Activated CD4-positive, alpha-beta T cell treated with anti-CD3 and anti-CD28 coated beads, Interleukin-2, amount 10 ng/mL, durations not matched to agents 7 days and 5 days (primary cell): ENCODE measurements around the gene NIPAL3. TPM values are rescaled to one million over a fixed set of nuclear protein-coding genes. Genes with fewer than 3 reads are reported as not detected.
A peak's percentile ranks its signal among the peaks of the same experiment; 100 is the strongest.

Experiments used
- CTCF ChIA-PET: fragments of 350-600 bp; sonication (Branson Sonifier 250); formaldehyde crosslinking; loops from one replicate; lab custom pipeline; 2021; ENCODE audit warnings: antibody characterized with exemption; lab: Charles Lee
- POLR2A ChIA-PET: fragments of 350-600 bp; sonication (Branson Sonifier 250); formaldehyde crosslinking; loops from one replicate; lab custom pipeline; 2021; ENCODE audit warnings: antibody characterized with exemption; lab: Charles Lee
- DNase-seq: peaks from one replicate; pipeline ENCODE4 v3.0.0-alpha.2; 2020
- H3K27ac Mint-ChIP-seq: one replicate; pipeline ENCODE4 v1.8.0; 2021; ENCODE audit warnings: mild to moderate bottlenecking, moderate library complexity, mixed read lengths
- H3K27me3 Mint-ChIP-seq: one replicate; pipeline ENCODE4 v1.8.0; 2021; ENCODE audit warnings: mixed read lengths
- H3K36me3 Mint-ChIP-seq: one replicate; pipeline ENCODE4 v1.8.0; 2021; ENCODE audit warnings: low read depth, mixed read lengths
- H3K4me1 Mint-ChIP-seq: one replicate; pipeline ENCODE4 v1.8.0; 2021; ENCODE audit warnings: mixed read lengths
- H3K4me3 Mint-ChIP-seq: one replicate; pipeline ENCODE4 v1.8.0; 2021; ENCODE audit warnings: mild to moderate bottlenecking, moderate library complexity, mixed read lengths
- H3K9me3 Mint-ChIP-seq: one replicate; pipeline ENCODE4 v1.8.0; 2021; ENCODE audit warnings: mixed read lengths
- total RNA-seq, 2 experiments: library from RNA; stranded (reverse); gene quantifications; one replicate each; pipeline ENCODE4 v1.2.3, GENCODE V29; 2021

Gene NIPAL3
- total RNA-seq = 10 to 100 TPM; 72.8 to 78.1 TPM

- Mint-ChIP-seq H3K9me3 (no peaks in the 10 kb centered on the region), H3K27me3 (no peaks in the 10 kb centered on the region), H3K36me3 (peaks cover 28% of the 10 kb centered on the region), H3K27ac (peak within 1 kb of the TSS; percentile 90), H3K4me1 (peaks cover 60% of the 10 kb centered on the region), H3K4me3 (peak within 1 kb of the TSS; percentile 99)
- DNase-seq = peak; percentile 99
- ChIA-PET POLR2A (no interaction called here), CTCF (interaction anchor here (0.5 to 5.1 kb wide), 53 partner anchors 10 to 1362 kb away, joined by 3 to 30 read pairs (median 4); partner anchors contain the start of genes RCAN3 and SRRM1)
Measured at GRCh38 chr1:24415334-24415909, at the start of gene NIPAL3. Gene NIPAL3 (plus strand): TSS chr1:24415802. CDS start chr1:24419548, 3,746 bp downstream.

GRCh38 chr1:24366707-24367106 is 48.9 kb upstream of the NIPAL3 start:
- POLR2A ChIA-PET = no interaction called here
- no peaks in the 10 kb centered on the region for H3K27me3 Mint-ChIP-seq

DNA sequence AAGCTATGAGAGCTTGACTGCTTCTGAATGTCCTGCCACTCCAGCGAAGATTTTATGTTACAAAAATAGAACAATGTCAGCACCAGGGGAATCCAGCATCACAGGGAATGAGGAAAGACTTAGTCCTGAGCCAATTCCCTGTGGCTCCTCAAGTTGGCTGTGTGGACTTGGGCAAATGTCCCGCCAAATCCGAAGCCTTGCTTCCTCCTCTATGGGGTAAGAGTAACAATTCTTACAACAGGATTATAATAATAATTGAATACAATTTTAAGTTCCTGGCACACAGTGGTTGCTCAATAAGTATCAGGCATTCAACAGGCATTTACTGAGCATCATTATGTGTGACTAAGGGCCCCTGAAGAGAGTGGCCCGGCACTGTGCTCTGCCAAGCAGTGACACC is 46.4 kb upstream of the NIPAL3 start:
- Mint-ChIP-seq H3K9me3 (no peaks in the 10 kb centered on the region), H3K27ac (no peak overlapping the region), H3K27me3 (no peaks in the 10 kb centered on the region), H3K4me1 (peaks cover 16% of the 10 kb centered on the region), H3K4me3 (no peak overlapping the region), H3K36me3 (no peaks in the 10 kb centered on the region)
- CTCF ChIA-PET = interaction anchor here (0.8 to 2.2 kb wide), 4 partner anchors 23 to 1166 kb away, joined by 3 to 6 read pairs (median 4); partner anchors contain the start of gene NIPAL3
- POLR2A ChIA-PET = no interaction called here
- no peak for DNase-seq

More at GRCh38 chr1:24366707-24367106, 48.9 kb upstream of the NIPAL3 start:
- DNase-seq = no peak
- H3K4me3 Mint-ChIP-seq = no peak overlapping the region
- H3K27ac Mint-ChIP-seq = no peak overlapping the region
- H3K36me3 Mint-ChIP-seq = no peaks in the 10 kb centered on the region
- no peaks in the 10 kb centered on the region for H3K9me3 Mint-ChIP-seq
- peaks cover 16% of the 10 kb centered on the region for H3K4me1 Mint-ChIP-seq
- CTCF ChIA-PET = interaction anchor here (1.0 to 2.2 kb wide), 7 partner anchors 13 to 216 kb away, joined by 3 to 8 read pairs (median 4); no protein-coding TSS in a partner anchor

- Mint-ChIP-seq H3K27ac (no peak overlapping the region), H3K4me1 (peaks cover 14% of the 10 kb centered on the region), H3K27me3 (no peaks in the 10 kb centered on the region), H3K9me3 (no peaks in the 10 kb centered on the region), H3K4me3 (no peak overlapping the region), H3K36me3 (no peaks in the 10 kb centered on the region)
- POLR2A ChIA-PET = no interaction called here
- DNase-seq = no peak
- CTCF ChIA-PET = interaction anchor here (0.7 to 0.8 kb wide), 2 partner anchors 54 to 311 kb away, joined by 3 to 4 read pairs; no protein-coding TSS in a partner anchor
Measured at GRCh38 chr1:24369801-24370200, 45.8 kb upstream of the NIPAL3 start.

- H3K27ac Mint-ChIP-seq = no peak overlapping the region
- H3K27me3 Mint-ChIP-seq = no peaks in the 10 kb centered on the region
- ChIA-PET POLR2A (no interaction called here), CTCF (interaction anchor here (0.8 to 1.0 kb wide), 2 partner anchors 15 to 152 kb away, joined by 3 to 4 read pairs; no protein-coding TSS in a partner anchor)
- no peak for DNase-seq
- H3K36me3 Mint-ChIP-seq = no peaks in the 10 kb centered on the region
- no peaks in the 10 kb centered on the region for H3K4me1 Mint-ChIP-seq
- H3K9me3 Mint-ChIP-seq = no peaks in the 10 kb centered on the region
- H3K4me3 Mint-ChIP-seq = no peak overlapping the region
Measured at GRCh38 chr1:24373044-24373443, 42.6 kb upstream of the NIPAL3 start.

GRCh38 chr1:24373710-24374109 is 41.9 kb upstream of the NIPAL3 start:
- Mint-ChIP-seq H3K27ac (no peak overlapping the region), H3K27me3 (no peaks in the 10 kb centered on the region), H3K4me3 (no peak overlapping the region), H3K4me1 (no peaks in the 10 kb centered on the region), H3K9me3 (no peaks in the 10 kb centered on the region), H3K36me3 (peaks cover under 1% of the 10 kb centered on the region)
- CTCF ChIA-PET = interaction anchor here (0.8 to 1.2 kb wide), 4 partner anchors 11 to 153 kb away, joined by 3 to 4 read pairs (median 3); no protein-coding TSS in a partner anchor
- POLR2A ChIA-PET = no interaction called here
- no peak for DNase-seq

DNA sequence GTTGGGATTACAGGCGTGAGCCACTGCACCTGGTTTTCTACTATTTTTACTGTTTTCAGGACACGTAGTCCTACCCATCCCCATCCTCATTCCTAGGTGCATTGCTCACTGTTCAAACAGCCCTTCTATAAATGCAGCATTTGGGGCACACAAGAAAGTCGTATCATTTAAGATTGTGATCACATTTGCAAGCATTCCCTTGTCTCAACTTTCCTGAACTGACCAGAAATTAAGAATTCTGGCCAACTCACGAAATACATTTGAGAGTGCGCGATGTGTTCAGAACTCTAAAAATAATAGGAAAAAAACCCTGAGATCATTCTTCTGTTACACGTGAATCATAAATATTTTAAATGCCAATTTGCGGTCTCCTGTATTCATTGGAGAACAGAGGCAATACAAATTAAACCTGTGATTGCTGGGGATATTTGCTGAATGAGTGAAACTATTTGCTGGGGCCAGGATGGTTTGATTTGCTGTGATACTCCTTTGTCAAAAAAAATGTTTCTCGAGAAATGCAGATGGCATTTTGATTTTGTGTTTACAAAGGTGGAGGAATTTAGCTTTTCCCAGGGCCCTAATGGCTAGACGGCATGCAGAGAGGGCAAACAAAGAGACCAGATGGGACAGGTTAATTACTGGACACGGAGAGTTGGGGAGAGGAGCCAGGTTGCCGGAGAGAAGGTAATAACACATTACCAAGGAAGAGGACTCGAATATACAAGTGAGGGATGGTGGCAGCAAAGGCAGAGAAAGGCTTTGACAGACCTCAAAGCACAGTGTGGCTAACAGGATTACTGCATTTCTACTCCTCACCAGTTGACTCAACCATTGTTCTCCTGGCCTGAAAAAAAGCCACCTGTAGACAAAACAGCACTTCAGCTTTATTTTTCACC is 40.5 kb upstream of the NIPAL3 start:
- ChIA-PET POLR2A (no interaction called here), CTCF (interaction anchor here (1.5 kb wide), 1 partner anchor 9 kb away, joined by 3 read pairs; no protein-coding TSS in a partner anchor)
- Mint-ChIP-seq H3K4me1 (no peaks in the 10 kb centered on the region), H3K27ac (no peak overlapping the region), H3K36me3 (peaks cover 5% of the 10 kb centered on the region), H3K4me3 (no peak overlapping the region), H3K9me3 (no peaks in the 10 kb centered on the region), H3K27me3 (no peaks in the 10 kb centered on the region)
- DNase-seq = no peak

- Mint-ChIP-seq H3K4me1 (peaks cover 14% of the 10 kb centered on the region), H3K27me3 (no peaks in the 10 kb centered on the region), H3K4me3 (no peak overlapping the region), H3K9me3 (no peaks in the 10 kb centered on the region), H3K27ac (no peak overlapping the region), H3K36me3 (peaks cover 10% of the 10 kb centered on the region)
- DNase-seq = no peak
- CTCF ChIA-PET = interaction anchor here (1.5 to 1.7 kb wide), 2 partner anchors 13 to 181 kb away, joined by 4 to 6 read pairs; no protein-coding TSS in a partner anchor
- POLR2A ChIA-PET = no interaction called here
Measured at GRCh38 chr1:24379733-24380315, 35.8 kb upstream of the NIPAL3 start.

GRCh38 chr1:24380508-24380907 is 35.1 kb upstream of the NIPAL3 start:
- no peaks in the 10 kb centered on the region for H3K9me3 Mint-ChIP-seq
- peaks cover 10% of the 10 kb centered on the region for H3K36me3 Mint-ChIP-seq
- H3K4me1 Mint-ChIP-seq = peaks cover 20% of the 10 kb centered on the region
- H3K4me3 Mint-ChIP-seq = no peak overlapping the region
- no peaks in the 10 kb centered on the region for H3K27me3 Mint-ChIP-seq
- H3K27ac Mint-ChIP-seq = no peak overlapping the region
- ChIA-PET POLR2A (no interaction called here), CTCF (interaction anchor here (1.5 to 3.0 kb wide), 3 partner anchors 11 to 182 kb away, joined by 4 to 11 read pairs (median 6); no protein-coding TSS in a partner anchor)
- no peak for DNase-seq

DNA sequence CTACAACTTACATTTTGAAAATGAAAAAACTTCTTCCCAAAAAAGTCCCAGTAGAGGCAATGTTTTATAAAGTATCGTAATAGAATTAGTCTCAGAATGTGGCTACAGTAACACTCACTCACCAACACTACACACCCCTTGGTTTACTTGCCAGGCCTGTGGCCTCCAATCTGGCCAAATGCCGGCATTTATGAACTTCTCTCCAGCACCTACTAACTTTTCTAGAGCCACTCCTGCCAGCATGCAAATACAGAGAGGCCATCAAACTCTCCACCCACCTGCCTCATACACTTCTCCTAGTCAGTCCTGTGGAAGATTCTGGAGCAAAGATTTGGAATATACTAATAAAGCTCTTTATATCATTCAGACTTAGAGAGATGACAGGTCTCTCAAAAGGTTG is 34.3 kb upstream of the NIPAL3 start:
- Mint-ChIP-seq H3K36me3 (peaks cover 10% of the 10 kb centered on the region), H3K4me1 (peaks cover 27% of the 10 kb centered on the region), H3K27me3 (no peaks in the 10 kb centered on the region), H3K9me3 (no peaks in the 10 kb centered on the region), H3K27ac (no peak overlapping the region), H3K4me3 (no peak overlapping the region)
- POLR2A ChIA-PET = no interaction called here
- CTCF ChIA-PET = interaction anchor here (1.0 to 3.0 kb wide), 2 partner anchors 10 to 182 kb away, joined by 3 to 11 read pairs; no protein-coding TSS in a partner anchor
- no peak for DNase-seq

DNA sequence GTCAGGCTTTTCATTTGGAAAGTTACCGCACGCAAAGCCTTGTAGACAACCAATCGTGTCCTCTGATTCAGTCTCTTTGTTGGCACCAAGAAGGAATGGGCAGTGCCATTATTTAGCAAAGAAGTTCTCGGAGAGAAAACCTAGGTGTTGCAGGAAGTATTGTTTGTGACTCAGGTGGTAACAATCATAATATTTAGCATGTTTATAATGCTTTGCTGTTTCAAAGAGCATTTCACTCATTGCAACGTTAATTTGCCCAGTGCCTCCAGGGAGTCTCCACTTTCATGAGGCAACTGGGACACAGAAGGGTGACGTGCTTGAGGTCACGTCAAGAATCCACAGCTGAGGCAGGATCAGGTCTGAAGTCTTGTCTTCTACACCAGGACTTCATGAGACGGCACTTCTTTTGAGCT is 33.4 kb upstream of the NIPAL3 start:
- POLR2A ChIA-PET = no interaction called here
- Mint-ChIP-seq H3K27ac (no peak overlapping the region), H3K9me3 (no peaks in the 10 kb centered on the region), H3K4me3 (no peak overlapping the region), H3K27me3 (no peaks in the 10 kb centered on the region), H3K36me3 (peaks cover 12% of the 10 kb centered on the region), H3K4me1 (peaks cover 33% of the 10 kb centered on the region)
- CTCF ChIA-PET = interaction anchor here (1.0 to 3.0 kb wide), 5 partner anchors 9 to 183 kb away, joined by 3 to 11 read pairs (median 3); no protein-coding TSS in a partner anchor
- no peak for DNase-seq

GRCh38 chr1:24383381-24383940 is 32.1 kb upstream of the NIPAL3 start:
- Mint-ChIP-seq H3K9me3 (no peaks in the 10 kb centered on the region), H3K27me3 (no peaks in the 10 kb centered on the region), H3K36me3 (peaks cover 12% of the 10 kb centered on the region), H3K27ac (no peak overlapping the region), H3K4me3 (no peak overlapping the region), H3K4me1 (peaks cover 33% of the 10 kb centered on the region)
- CTCF ChIA-PET = interaction anchor here (1.0 to 5.9 kb wide), 7 partner anchors 8 to 233 kb away, joined by 3 to 38 read pairs (median 8); no protein-coding TSS in a partner anchor
- DNase-seq = no peak
- POLR2A ChIA-PET = no interaction called here
